ENCODE results near the gene MICALL2. TPM values are rescaled to one million over a fixed set of nuclear protein-coding genes. Genes with fewer than 3 reads are reported as not detected.

The MICALL2 gene
- total RNA-seq, 1 donor from 2014 or later = 18.9 TPM

DNA sequence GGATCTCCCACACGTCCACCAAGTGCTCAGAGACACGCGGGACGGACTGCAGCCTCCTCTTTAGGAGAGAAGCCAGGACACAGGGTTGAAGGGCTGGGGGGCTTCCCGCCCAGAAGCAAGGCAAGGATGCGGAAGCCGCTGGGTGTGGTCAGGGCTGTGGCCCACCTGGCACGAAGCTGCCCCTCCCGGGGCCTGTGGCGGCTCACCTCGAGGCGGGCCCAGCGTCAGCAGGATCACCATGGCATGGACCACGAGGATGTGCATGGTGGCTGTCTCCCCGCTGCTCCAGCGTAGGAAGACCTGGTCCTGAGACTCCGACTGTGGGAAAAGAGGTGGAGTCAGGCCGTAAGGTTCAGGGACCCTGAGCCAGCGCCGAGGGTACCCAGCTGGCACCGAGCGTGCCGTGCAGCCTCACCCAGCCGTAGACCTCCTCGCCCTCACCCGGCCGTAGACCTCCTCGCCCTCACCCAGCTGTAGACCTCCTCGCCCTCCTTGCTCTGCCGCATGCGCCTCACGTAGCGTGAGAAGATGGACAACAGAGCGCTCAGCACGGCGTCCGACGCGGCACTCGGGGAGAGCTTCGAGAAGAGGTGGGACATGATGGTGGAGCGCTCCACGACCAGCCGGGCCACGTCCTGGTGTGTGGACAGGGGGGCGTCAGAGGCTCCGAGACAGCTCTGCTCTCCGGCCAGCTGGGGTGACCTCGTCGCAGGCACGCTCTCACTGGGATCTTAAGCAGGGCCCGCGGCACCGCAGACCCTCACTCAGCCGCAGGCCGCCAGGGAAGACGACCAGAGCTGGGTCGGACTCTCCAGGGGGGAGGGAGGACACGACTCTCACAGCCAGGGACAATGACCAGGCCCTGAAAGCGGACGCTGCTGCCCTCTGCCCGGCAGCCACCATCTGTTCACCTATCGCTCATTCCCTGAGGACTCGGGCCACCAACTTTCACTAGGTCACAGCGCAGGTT, 24.6 kb upstream of the MICALL2 start:
- TF ChIP-seq, protein P1, sequence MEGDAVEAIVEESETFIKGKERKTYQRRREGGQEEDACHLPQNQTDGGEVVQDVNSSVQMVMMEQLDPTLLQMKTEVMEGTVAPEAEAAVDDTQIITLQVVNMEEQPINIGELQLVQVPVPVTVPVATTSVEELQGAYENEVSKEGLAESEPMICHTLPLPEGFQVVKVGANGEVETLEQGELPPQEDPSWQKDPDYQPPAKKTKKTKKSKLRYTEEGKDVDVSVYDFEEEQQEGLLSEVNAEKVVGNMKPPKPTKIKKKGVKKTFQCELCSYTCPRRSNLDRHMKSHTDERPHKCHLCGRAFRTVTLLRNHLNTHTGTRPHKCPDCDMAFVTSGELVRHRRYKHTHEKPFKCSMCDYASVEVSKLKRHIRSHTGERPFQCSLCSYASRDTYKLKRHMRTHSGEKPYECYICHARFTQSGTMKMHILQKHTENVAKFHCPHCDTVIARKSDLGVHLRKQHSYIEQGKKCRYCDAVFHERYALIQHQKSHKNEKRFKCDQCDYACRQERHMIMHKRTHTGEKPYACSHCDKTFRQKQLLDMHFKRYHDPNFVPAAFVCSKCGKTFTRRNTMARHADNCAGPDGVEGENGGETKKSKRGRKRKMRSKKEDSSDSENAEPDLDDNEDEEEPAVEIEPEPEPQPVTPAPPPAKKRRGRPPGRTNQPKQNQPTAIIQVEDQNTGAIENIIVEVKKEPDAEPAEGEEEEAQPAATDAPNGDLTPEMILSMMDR (IDR thresholded peaks at IDR 0.05; ENCODE audit: unreplicated experiment) = no peak
- no peaks in the 10 kb centered on the region for H3K4me1 Mint-ChIP-seq

DNA sequence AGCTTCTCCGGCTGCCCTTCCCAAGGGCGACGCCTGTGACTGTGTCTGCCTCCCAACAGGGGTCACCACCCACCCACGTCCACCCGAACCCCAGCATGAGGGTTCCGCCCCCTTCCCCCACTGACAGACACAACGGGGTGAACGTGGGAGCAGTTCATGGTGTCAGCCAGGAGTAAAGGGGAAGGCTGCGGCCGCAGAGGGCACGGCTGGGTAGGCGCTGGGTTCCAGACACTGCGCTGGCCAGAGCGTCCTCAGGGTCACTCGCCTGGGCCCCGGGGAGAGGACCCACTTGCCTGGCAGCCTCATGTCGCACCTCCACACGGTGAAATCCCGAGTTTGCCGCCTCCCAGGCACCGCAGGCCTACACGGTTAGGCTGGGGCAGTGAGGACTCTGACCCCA, 23.8 kb upstream of the MICALL2 start:
- Mint-ChIP-seq H3K4me1 (no peaks in the 10 kb centered on the region), H3K27ac (no peak overlapping the region), H3K9me3 (no peaks in the 10 kb centered on the region), H3K36me3 (peaks cover 10% of the 10 kb centered on the region), H3K27me3 (ENCODE audit: low read depth) (no peaks in the 10 kb centered on the region), H3K4me3 (no peak overlapping the region)
- TF ChIP-seq, protein P1 (IDR thresholded peaks at IDR 0.05; ENCODE audit: unreplicated experiment) = no peak
- no peak for DNase-seq (ENCODE audit: low spot score in 2 of 2, unreplicated experiment in 2 of 2)

More for the DNA sequence above, 24.6 kb upstream of the MICALL2 start:
- Mint-ChIP-seq H3K9me3 (no peaks in the 10 kb centered on the region), H3K27ac (no peak overlapping the region), H3K36me3 (peaks cover 17% of the 10 kb centered on the region), H3K4me3 (no peak overlapping the region), H3K27me3 (ENCODE audit: low read depth) (no peaks in the 10 kb centered on the region)
- DNase-seq (ENCODE audit: low spot score in 2 of 2, unreplicated experiment in 2 of 2) = no peak

GRCh38 chr7:1481300-1481699, 22.0 kb upstream of the MICALL2 start:
- no peak overlapping the region for H3K27ac Mint-ChIP-seq
- DNase-seq (ENCODE audit: low spot score in 2 of 2, unreplicated experiment in 2 of 2) = no peak
- H3K36me3 Mint-ChIP-seq = peaks cover 8% of the 10 kb centered on the region
- H3K4me1 Mint-ChIP-seq = no peaks in the 10 kb centered on the region
- no peak overlapping the region for H3K4me3 Mint-ChIP-seq
- no peaks in the 10 kb centered on the region for H3K27me3 Mint-ChIP-seq (ENCODE audit: low read depth)
- H3K9me3 Mint-ChIP-seq = no peaks in the 10 kb centered on the region
- TF ChIP-seq, protein P1 (IDR thresholded peaks at IDR 0.05; ENCODE audit: unreplicated experiment) = no peak

GRCh38 chr7:1480670-1481069, 21.4 kb upstream of the MICALL2 start:
- no peaks in the 10 kb centered on the region for H3K4me1 Mint-ChIP-seq
- TF ChIP-seq, protein P1 (IDR thresholded peaks at IDR 0.05; ENCODE audit: unreplicated experiment) = no peak
- H3K36me3 Mint-ChIP-seq = peaks cover 8% of the 10 kb centered on the region
- no peak overlapping the region for H3K4me3 Mint-ChIP-seq
- H3K9me3 Mint-ChIP-seq = no peaks in the 10 kb centered on the region
- no peak for DNase-seq (ENCODE audit: low spot score in 2 of 2, unreplicated experiment in 2 of 2)
- no peak overlapping the region for H3K27ac Mint-ChIP-seq
- H3K27me3 Mint-ChIP-seq (ENCODE audit: low read depth) = no peaks in the 10 kb centered on the region

DNA sequence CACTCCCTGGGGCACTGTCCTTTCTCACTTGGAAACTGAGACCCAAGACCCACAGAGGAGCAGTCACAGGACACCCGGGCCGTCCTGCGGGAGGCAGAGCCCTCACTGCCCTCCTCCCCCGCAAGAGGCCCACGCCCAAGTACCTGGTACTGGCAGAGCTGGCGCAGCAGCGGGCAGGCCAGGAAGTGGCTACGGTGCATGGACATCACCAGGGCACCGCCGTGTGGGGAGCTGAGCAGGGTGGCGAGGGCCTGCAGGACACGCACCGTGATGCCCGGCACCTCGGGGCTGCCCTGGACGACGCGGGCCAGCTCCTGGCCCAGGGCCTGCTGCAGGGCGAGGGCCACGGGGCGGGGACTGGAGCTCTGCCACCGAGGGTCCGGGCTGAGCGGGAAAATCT, 20.0 kb upstream of the MICALL2 start:
- no peak overlapping the region for H3K27ac Mint-ChIP-seq
- no peaks in the 10 kb centered on the region for H3K9me3 Mint-ChIP-seq
- H3K4me1 Mint-ChIP-seq = no peaks in the 10 kb centered on the region
- DNase-seq (ENCODE audit: low spot score in 2 of 2, unreplicated experiment in 2 of 2) = no peak
- H3K27me3 Mint-ChIP-seq (ENCODE audit: low read depth) = no peaks in the 10 kb centered on the region
- H3K4me3 Mint-ChIP-seq = no peak overlapping the region
- TF ChIP-seq, protein P1 (IDR thresholded peaks at IDR 0.05; ENCODE audit: unreplicated experiment) = no peak
- peaks cover 10% of the 10 kb centered on the region for H3K36me3 Mint-ChIP-seq
